ENCODE data around the gene CENPN.

Gene CENPN

DNA sequence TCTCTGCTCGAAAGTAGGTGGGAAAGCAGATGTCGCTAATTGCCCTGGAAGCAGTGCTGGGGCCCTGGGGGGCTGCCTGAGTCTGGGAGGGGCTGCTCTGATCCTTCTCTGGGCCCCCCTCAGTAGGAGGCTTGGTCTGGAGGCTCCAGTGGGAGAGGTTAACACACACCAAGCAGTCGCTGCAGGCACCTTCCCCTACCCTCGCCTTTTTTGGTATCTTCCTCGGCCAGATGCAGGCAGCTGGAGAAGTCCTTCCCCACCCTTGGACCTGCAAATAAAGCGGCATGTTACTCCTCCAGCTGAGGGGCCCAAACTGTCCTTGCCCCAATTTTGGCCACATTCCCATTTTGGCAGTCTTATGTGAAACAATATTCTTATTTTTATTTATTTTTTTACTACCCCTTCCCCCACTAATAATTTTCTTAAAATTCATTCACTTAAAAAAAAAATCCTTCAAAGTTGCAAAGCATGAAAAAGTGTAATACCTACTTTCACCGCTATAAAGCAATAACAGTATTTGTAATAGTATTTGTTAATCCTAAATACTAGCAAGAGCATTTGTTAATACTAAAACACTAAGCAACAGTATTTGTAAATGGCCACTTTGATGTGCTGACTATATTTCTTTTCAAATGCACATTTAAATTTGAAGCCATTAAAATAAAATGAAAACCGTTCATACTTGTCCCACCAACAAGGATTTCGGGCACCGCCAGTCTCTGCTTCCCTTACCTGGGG is 55.0 kb downstream of the CENPN start:
- H3K9me3 ChIP-seq: no peaks in the 10 kb centered on the region
- in situ Hi-C loops (cut with MboI; ENCODE audit: low sequenced_read_pairs): no loop called here
- no peak overlapping the region for H3K4me3 ChIP-seq
- no peaks in the 10 kb centered on the region for H3K36me3 ChIP-seq (replicated peaks)
- no peaks in the 10 kb centered on the region for H3K27me3 ChIP-seq (ENCODE audit: low read depth)
- DNase-seq (ENCODE audit: low spot score in 2 of 2): no peak
- H3K4me1 ChIP-seq: peaks cover 3% of the 10 kb centered on the region

DNA sequence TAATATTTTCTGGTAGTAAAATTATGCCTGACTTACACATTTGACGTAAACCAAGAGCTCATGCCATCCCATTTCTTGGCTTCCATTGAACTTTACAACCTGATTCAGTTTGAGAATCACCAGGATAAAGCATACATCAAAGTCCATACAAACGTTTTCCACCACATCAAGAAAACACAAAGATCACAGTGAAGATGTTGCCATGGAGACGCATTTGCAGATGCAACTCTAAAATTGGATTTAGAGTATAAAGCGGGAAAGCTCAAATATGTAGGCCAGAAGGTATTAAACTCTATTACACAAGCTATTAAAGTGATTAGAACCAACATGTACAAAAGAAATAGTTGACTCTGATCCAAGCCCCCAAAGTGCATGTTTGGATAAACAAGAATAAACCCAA is 59.7 kb downstream of the CENPN start:
- Histone ChIP-seq H3K4me3 (no peak overlapping the region), H3K27me3 (ENCODE audit: low read depth) (no peaks in the 10 kb centered on the region), H3K4me1 (peaks cover 8% of the 10 kb centered on the region), H3K9me3 (no peaks in the 10 kb centered on the region), H3K36me3 (replicated peaks) (no peaks in the 10 kb centered on the region)
- in situ Hi-C loops (cut with MboI; ENCODE audit: low sequenced_read_pairs): no loop called here
- DNase-seq (ENCODE audit: low spot score in 2 of 2): peak; percentile 18 to 28

DNA sequence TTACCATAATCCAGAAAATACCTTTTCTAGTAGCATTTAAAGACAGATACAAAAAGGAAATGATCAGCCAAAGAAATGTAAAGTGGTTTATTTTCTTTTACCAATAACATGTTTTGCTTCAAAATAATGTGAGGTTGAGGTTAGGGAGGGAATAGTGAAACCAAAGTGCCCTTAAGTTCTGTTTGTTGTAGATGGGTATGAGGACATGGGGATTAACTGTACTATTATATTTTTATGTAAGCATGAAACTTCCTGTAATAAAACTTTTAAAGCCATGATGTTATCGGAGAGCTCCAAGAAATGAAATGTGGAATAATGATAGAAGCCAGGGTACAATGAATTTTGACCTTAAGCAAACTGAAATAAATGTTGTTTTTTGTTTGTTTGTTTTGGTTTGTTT is 60.2 kb downstream of the CENPN start:
- H3K4me1 ChIP-seq: peaks cover 8% of the 10 kb centered on the region
- no peak overlapping the region for H3K4me3 ChIP-seq
- H3K36me3 ChIP-seq (replicated peaks): no peaks in the 10 kb centered on the region
- in situ Hi-C loops (cut with MboI; ENCODE audit: low sequenced_read_pairs): no loop called here
- peak in 1 of 2 experiments; percentile 15 for DNase-seq (ENCODE audit: low spot score in 2 of 2)
- H3K27me3 ChIP-seq (ENCODE audit: low read depth): no peaks in the 10 kb centered on the region
- no peaks in the 10 kb centered on the region for H3K9me3 ChIP-seq

GRCh38 chr16:81069063-81069462 is 62.0 kb downstream of the CENPN start:
- H3K9me3 ChIP-seq: no peaks in the 10 kb centered on the region
- no peak for DNase-seq (ENCODE audit: low spot score in 2 of 2)
- H3K4me1 ChIP-seq: peaks cover 8% of the 10 kb centered on the region
- no peak overlapping the region for H3K4me3 ChIP-seq
- no peaks in the 10 kb centered on the region for H3K27me3 ChIP-seq (ENCODE audit: low read depth)
- in situ Hi-C loops (cut with MboI; ENCODE audit: low sequenced_read_pairs): no loop called here
- no peaks in the 10 kb centered on the region for H3K36me3 ChIP-seq (replicated peaks)

GRCh38 chr16:81070979-81071378 is 64.0 kb downstream of the CENPN start:
- in situ Hi-C loops (cut with MboI; ENCODE audit: low sequenced_read_pairs): loop anchor here (5.0 kb wide), 1 partner anchor 34 kb away; the partner anchor contains the start of gene ATMIN
- H3K4me3 ChIP-seq: no peak overlapping the region
- peaks cover 11% of the 10 kb centered on the region for H3K4me1 ChIP-seq
- H3K27me3 ChIP-seq (ENCODE audit: low read depth): no peaks in the 10 kb centered on the region
- no peaks in the 10 kb centered on the region for H3K9me3 ChIP-seq
- no peak for DNase-seq (ENCODE audit: low spot score in 2 of 2)
- H3K36me3 ChIP-seq (replicated peaks): no peaks in the 10 kb centered on the region

GRCh38 chr16:81071805-81072204 is 64.8 kb downstream of the CENPN start:
- DNase-seq (ENCODE audit: low spot score in 2 of 2): no peak
- no peaks in the 10 kb centered on the region for H3K9me3 ChIP-seq
- H3K27me3 ChIP-seq (ENCODE audit: low read depth): no peaks in the 10 kb centered on the region
- in situ Hi-C loops (cut with MboI; ENCODE audit: low sequenced_read_pairs): loop anchor here (5.0 kb wide), 1 partner anchor 35 kb away; the partner anchor contains the start of gene ATMIN
- peaks cover 14% of the 10 kb centered on the region for H3K4me1 ChIP-seq
- H3K36me3 ChIP-seq (replicated peaks): no peaks in the 10 kb centered on the region
- no peak overlapping the region for H3K4me3 ChIP-seq

DNA sequence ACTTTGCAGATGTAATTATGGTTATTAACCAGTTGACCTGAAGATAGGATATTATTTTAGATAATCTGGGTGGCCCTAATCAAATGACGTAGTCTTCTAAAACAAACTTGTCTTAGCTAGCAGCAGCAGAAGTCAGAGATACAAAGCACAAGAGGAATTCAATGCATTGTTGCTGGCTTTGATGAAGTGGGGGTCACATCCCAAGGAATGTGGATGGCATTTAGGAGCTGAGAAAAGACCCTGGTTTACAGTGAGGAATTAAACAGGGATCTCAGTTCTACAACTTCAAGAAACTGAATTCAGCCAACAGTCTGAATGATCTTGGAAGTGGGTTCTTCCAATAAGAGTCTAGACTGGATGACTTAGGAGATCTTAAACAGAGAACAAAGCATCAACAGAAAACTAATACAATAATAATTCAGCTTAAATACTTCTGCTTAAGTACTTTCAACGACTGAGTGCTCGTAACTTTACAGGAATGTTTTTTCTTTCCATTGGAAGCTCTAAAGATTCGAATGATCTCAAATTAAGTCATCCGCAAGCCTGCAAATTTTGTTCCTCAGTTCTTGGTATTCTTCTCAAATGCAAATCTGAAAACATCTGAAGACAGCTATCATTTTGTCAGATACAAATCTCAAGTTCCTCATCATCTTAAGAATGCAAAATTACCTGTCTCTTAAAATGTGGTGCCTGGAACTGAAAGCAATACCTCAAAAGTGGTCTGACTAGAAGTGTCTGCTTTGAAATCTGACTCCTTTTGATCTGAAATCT is 66.7 kb downstream of the CENPN start:
- H3K4me3 ChIP-seq: no peak overlapping the region
- no peaks in the 10 kb centered on the region for H3K9me3 ChIP-seq
- no peaks in the 10 kb centered on the region for H3K27me3 ChIP-seq (ENCODE audit: low read depth)
- peaks cover 7% of the 10 kb centered on the region; the same call in 1 of the 2 replicates for H3K4me1 ChIP-seq
- in situ Hi-C loops (cut with MboI; ENCODE audit: low sequenced_read_pairs): loop anchor here (5.0 kb wide), 1 partner anchor 36 kb away; the partner anchor contains the start of gene ATMIN
- no peak for DNase-seq (ENCODE audit: low spot score in 2 of 2)
- H3K36me3 ChIP-seq (replicated peaks): no peaks in the 10 kb centered on the region

- DNase-seq (ENCODE audit: low spot score in 2 of 2): peak; percentile 80 to 95
- H3K9me3 ChIP-seq: no peaks in the 10 kb centered on the region
- H3K4me1 ChIP-seq: peaks cover 7% of the 10 kb centered on the region; the same call in 1 of the 2 replicates
- no peaks in the 10 kb centered on the region for H3K27me3 ChIP-seq (ENCODE audit: low read depth)
- no peaks in the 10 kb centered on the region for H3K36me3 ChIP-seq (replicated peaks)
- H3K4me3 ChIP-seq: peak overlapping the region; percentile 55
- in situ Hi-C loops (cut with MboI; ENCODE audit: low sequenced_read_pairs): no loop called here
Measured at GRCh38 chr16:81076566-81077075, 69.6 kb downstream of the CENPN start.

GRCh38 chr16:81077076-81077940 is 70.3 kb downstream of the CENPN start, which contains the start of gene C16orf46:
Gene C16orf46, minus strand, starts transcription at chr16:81077238. Its CDS starts 13,283 bp downstream, at chr16:81063955.
- peak; percentile 85 to 98 for DNase-seq (ENCODE audit: low spot score in 2 of 2)
- in situ Hi-C loops (cut with MboI; ENCODE audit: low sequenced_read_pairs): no loop called here

GRCh38 chr16:81080233-81080632 is 73.2 kb downstream of the CENPN start:
- Histone ChIP-seq H3K36me3 (replicated peaks) (peaks cover 21% of the 10 kb centered on the region), H3K9me3 (no peaks in the 10 kb centered on the region), H3K27me3 (ENCODE audit: low read depth) (no peaks in the 10 kb centered on the region), H3K4me1 (peaks cover 7% of the 10 kb centered on the region; the same call in 1 of the 2 replicates), H3K4me3 (no peak overlapping the region)
- DNase-seq (ENCODE audit: low spot score in 2 of 2): no peak
- in situ Hi-C loops (cut with MboI; ENCODE audit: low sequenced_read_pairs): no loop called here

More at GRCh38 chr16:81077076-81077940, 70.3 kb downstream of the CENPN start, which contains the start of gene C16orf46:
- H3K27me3 ChIP-seq (ENCODE audit: low read depth): no peaks in the 10 kb centered on the region
- H3K9me3 ChIP-seq: no peaks in the 10 kb centered on the region
- peaks cover 7% of the 10 kb centered on the region; the same call in 1 of the 2 replicates for H3K4me1 ChIP-seq
- peaks cover 3% of the 10 kb centered on the region; the same call in 1 of the 2 replicates for H3K36me3 ChIP-seq (replicated peaks)
- peak within 1 kb of the TSS; percentile 55 for H3K4me3 ChIP-seq

DNA sequence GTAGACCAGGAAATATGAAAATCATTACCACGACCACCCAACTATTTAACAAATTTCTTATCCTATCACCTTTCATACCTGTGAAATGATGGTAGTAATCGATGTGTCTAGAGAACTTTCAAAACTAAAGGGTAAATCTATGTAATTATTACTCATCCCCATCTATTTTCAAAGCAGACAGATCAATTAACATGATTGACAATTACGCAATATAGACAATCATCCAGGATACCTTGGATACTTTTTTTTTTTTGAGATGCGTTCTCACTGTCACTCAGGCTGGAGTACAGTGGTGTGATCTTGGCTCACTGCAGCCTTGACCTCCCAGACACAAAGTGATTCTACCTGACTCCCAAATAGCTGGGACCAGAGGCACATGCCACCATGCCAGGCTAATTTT is 74.0 kb downstream of the CENPN start:
- no peak for DNase-seq (ENCODE audit: low spot score in 2 of 2)
- in situ Hi-C loops (cut with MboI; ENCODE audit: low sequenced_read_pairs): no loop called here

More for the DNA sequence above, 74.0 kb downstream of the CENPN start:
- H3K4me1 ChIP-seq: peaks cover 4% of the 10 kb centered on the region; the same call in 1 of the 2 replicates
- no peaks in the 10 kb centered on the region for H3K27me3 ChIP-seq (ENCODE audit: low read depth)
- H3K4me3 ChIP-seq: no peak overlapping the region
- H3K36me3 ChIP-seq (replicated peaks): peaks cover 24% of the 10 kb centered on the region
- no peaks in the 10 kb centered on the region for H3K9me3 ChIP-seq

Measured in HAP-1 (cell line).